Osteocyte (in vitro differentiated cells): ENCODE data around the gene TRIO. TPM values are rescaled to one million over a fixed set of nuclear protein-coding genes. Genes with fewer than 3 reads are reported as not detected.

ENCODE experiments used
- DNase-seq: peaks from one replicate; pipeline ENCODE4 v3.0.0; 2021; ENCODE audit warnings: mixed read lengths; ENCODE audit not compliant: unreplicated experiment; ENCODE audit errors: extremely low spot score
- H3K27ac Mint-ChIP-seq: one replicate; pipeline ENCODE4 v1.8.0; 2021; ENCODE audit warnings: mild to moderate bottlenecking, mixed read lengths; ENCODE audit not compliant: unreplicated experiment
- H3K27me3 Mint-ChIP-seq: one replicate; pipeline ENCODE4 v1.8.0; 2021; ENCODE audit warnings: mixed read lengths; ENCODE audit not compliant: unreplicated experiment
- H3K36me3 Mint-ChIP-seq: one replicate; pipeline ENCODE4 v1.8.0; 2021; ENCODE audit warnings: mixed read lengths; ENCODE audit not compliant: unreplicated experiment
- H3K4me1 Mint-ChIP-seq: one replicate; pipeline ENCODE4 v1.8.0; 2021; ENCODE audit warnings: mixed read lengths; ENCODE audit not compliant: unreplicated experiment
- H3K4me3 Mint-ChIP-seq: one replicate; pipeline ENCODE4 v1.8.0; 2021; ENCODE audit warnings: mild to moderate bottlenecking, moderate library complexity, mixed read lengths; ENCODE audit not compliant: unreplicated experiment
- H3K9me3 Mint-ChIP-seq: one replicate; pipeline ENCODE4 v1.8.0; 2021; ENCODE audit warnings: mixed read lengths; ENCODE audit not compliant: unreplicated experiment
- total RNA-seq: library from RNA; stranded (reverse); gene quantifications from 2 replicates; pipeline ENCODE4 v1.2.1, GENCODE V29; 2021
- TF ChIP-seq, protein P1 (sequence below): fragments of 200-600 bp; sonication (generic); IDR thresholded peaks from 2 replicates; pipeline ENCODE4 v1.5.0; 2021; ENCODE audit warnings: antibody characterized with exemption, mild to moderate bottlenecking, moderate library complexity

Gene TRIO
- total RNA-seq, 1 donor from 2014 or later: 336 TPM

- Mint-ChIP-seq H3K4me1 (peaks cover 34% of the 10 kb centered on the region), H3K27me3 (no peaks in the 10 kb centered on the region), H3K36me3 (peaks cover 39% of the 10 kb centered on the region), H3K27ac (no peak overlapping the region), H3K4me3 (no peak overlapping the region), H3K9me3 (no peaks in the 10 kb centered on the region)
- TF ChIP-seq, protein P1, sequence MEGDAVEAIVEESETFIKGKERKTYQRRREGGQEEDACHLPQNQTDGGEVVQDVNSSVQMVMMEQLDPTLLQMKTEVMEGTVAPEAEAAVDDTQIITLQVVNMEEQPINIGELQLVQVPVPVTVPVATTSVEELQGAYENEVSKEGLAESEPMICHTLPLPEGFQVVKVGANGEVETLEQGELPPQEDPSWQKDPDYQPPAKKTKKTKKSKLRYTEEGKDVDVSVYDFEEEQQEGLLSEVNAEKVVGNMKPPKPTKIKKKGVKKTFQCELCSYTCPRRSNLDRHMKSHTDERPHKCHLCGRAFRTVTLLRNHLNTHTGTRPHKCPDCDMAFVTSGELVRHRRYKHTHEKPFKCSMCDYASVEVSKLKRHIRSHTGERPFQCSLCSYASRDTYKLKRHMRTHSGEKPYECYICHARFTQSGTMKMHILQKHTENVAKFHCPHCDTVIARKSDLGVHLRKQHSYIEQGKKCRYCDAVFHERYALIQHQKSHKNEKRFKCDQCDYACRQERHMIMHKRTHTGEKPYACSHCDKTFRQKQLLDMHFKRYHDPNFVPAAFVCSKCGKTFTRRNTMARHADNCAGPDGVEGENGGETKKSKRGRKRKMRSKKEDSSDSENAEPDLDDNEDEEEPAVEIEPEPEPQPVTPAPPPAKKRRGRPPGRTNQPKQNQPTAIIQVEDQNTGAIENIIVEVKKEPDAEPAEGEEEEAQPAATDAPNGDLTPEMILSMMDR: no peak
- DNase-seq: no peak
These were observed 216.2 kb downstream of the TRIO start for GRCh38 chr5:14359069-14360043.

GRCh38 chr5:14362491-14362890 is 219.3 kb downstream of the TRIO start:
- H3K36me3 Mint-ChIP-seq: peaks cover 53% of the 10 kb centered on the region
- TF ChIP-seq, protein P1: no peak
- peaks cover 16% of the 10 kb centered on the region for H3K4me1 Mint-ChIP-seq
- no peak for DNase-seq
- H3K9me3 Mint-ChIP-seq: no peaks in the 10 kb centered on the region
- peak overlapping the region; percentile 7 for H3K27ac Mint-ChIP-seq
- H3K27me3 Mint-ChIP-seq: no peaks in the 10 kb centered on the region
- H3K4me3 Mint-ChIP-seq: no peak overlapping the region

DNA sequence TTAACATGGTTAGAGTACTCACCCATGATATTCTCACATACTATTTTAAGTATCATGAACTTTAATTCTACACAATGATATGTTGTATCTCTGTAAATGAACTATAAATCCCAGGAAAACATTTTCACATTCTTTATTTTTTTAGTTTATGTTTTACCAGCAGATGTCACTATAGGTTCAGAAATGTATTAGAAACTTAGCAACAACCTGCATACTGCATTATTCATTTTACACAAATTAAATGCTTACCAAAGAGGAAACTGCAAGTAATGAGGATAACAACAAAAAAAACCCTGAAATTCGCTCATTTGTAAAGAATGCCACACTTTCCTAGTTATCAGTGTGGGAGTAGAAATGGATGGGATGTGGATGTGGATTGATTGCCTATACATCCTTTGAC is 221.0 kb downstream of the TRIO start:
- Mint-ChIP-seq H3K27me3 (no peaks in the 10 kb centered on the region), H3K4me1 (peaks cover 4% of the 10 kb centered on the region), H3K9me3 (no peaks in the 10 kb centered on the region), H3K27ac (no peak overlapping the region), H3K4me3 (no peak overlapping the region), H3K36me3 (peaks cover 63% of the 10 kb centered on the region)
- DNase-seq: no peak
- TF ChIP-seq, protein P1: peak; percentile 18

GRCh38 chr5:14364576-14365472 is 221.7 kb downstream of the TRIO start:
- Mint-ChIP-seq H3K9me3 (no peaks in the 10 kb centered on the region), H3K36me3 (peaks cover 69% of the 10 kb centered on the region), H3K4me3 (no peak overlapping the region), H3K27ac (peak overlapping the region; percentile 47), H3K4me1 (peaks cover 4% of the 10 kb centered on the region), H3K27me3 (no peaks in the 10 kb centered on the region)
- no peak for DNase-seq
- TF ChIP-seq, protein P1: peak; percentile 57
